Fibroblast of lung (primary cell): Measurements from ENCODE around the gene CERS6. TPM values are rescaled to one million over a fixed set of nuclear protein-coding genes. Genes with fewer than 3 reads are reported as not detected.
"Not testable (repeated sequence)": the region's sequence is repeated elsewhere in the genome, so short reads cannot be mapped to it uniquely, and the experiment has no call there.

Experiments used
- DNase-seq, 2 donors: peaks; one replicate each; pipeline versions ENCODE4 v3.0.0 to v3.0.0-alpha.2; 2010; ENCODE audit warnings: low read depth in 2 of 2
- H2AFZ ChIP-seq: 2 replicates; pipeline ENCODE4 v1.5.1; 2012; ENCODE audit warnings: low read length, control low read depth, inconsistent platforms
- H3K27ac ChIP-seq: 2 replicates; pipeline ENCODE4 v1.5.1; 2011; ENCODE audit warnings: low read length, control low read depth; ENCODE audit not compliant: insufficient read depth
- H3K27me3 ChIP-seq: 2 replicates; pipeline ENCODE4 v1.5.1; 2011; ENCODE audit warnings: mild to moderate bottlenecking, low read length; ENCODE audit not compliant: control insufficient read depth, insufficient read depth
- H3K36me3 ChIP-seq: 2 replicates; pipeline ENCODE4 v1.5.1; 2011; ENCODE audit warnings: low read length; ENCODE audit not compliant: control insufficient read depth, insufficient read depth
- H3K4me1 ChIP-seq: 2 replicates; pipeline ENCODE4 v1.5.1; 2011; ENCODE audit warnings: low read length; ENCODE audit not compliant: control insufficient read depth, insufficient read depth; ENCODE audit errors: extremely low read depth
- H3K4me2 ChIP-seq: 2 replicates; pipeline ENCODE4 v1.5.1; 2011; ENCODE audit warnings: low read length, control low read depth; ENCODE audit not compliant: insufficient read depth; ENCODE audit errors: extremely low read depth
- H3K4me3 ChIP-seq, 4 experiments: fragments of 200-600 bp in 1 of 4; sonication (generic) in 1 of 4; replicated peaks in 1 of 4; 2 replicates each; pipeline ENCODE4 v1.5.1; 2011 to 2016; ENCODE audit warnings: low read length in 4 of 4, low read depth in 3 of 4, mild to moderate bottlenecking in 3 of 4, control low read depth in 2 of 4, inconsistent platforms in 1 of 4, mixed read lengths in 1 of 4; ENCODE audit not compliant: insufficient read depth in 1 of 4; ENCODE audit errors: control extremely low read depth in 1 of 4
- H3K79me2 ChIP-seq: 2 replicates; pipeline ENCODE4 v1.5.1; 2012; ENCODE audit warnings: mild to moderate bottlenecking, low read length, inconsistent platforms; ENCODE audit not compliant: control insufficient read depth, insufficient read depth
- H3K9ac ChIP-seq: 2 replicates; pipeline ENCODE4 v1.5.1; 2011; ENCODE audit warnings: mild to moderate bottlenecking, low read length, control low read depth; ENCODE audit not compliant: insufficient read depth
- H3K9me3 ChIP-seq: 2 replicates; pipeline ENCODE4 v1.5.1; 2012; ENCODE audit warnings: low read depth, low read length; ENCODE audit not compliant: control insufficient read depth, insufficient read depth
- H4K20me1 ChIP-seq: 2 replicates; pipeline ENCODE4 v1.5.1; 2011; ENCODE audit warnings: low read length; ENCODE audit not compliant: control insufficient read depth, insufficient read depth; ENCODE audit errors: extremely low read depth
- CTCF ChIP-seq, 2 donors: IDR thresholded peaks in 1 of 2; conservative IDR thresholded peaks in 1 of 2; 1 replicate in 1 of 2; 2 replicates in 1 of 2; pipeline ENCODE4 v1.5.1; 2011 to 2012; ENCODE audit warnings: low read length in 2 of 2, control low read depth in 1 of 2, inconsistent platforms in 1 of 2, low read depth in 1 of 2, mild to moderate bottlenecking in 1 of 2
- EZH2 ChIP-seq: IDR thresholded peaks from 2 replicates; pipeline ENCODE4 v1.5.1; 2012; ENCODE audit warnings: low read length, control low read depth, mild to moderate bottlenecking; ENCODE audit errors: missing control alignments
- polyA plus RNA-seq, 2 donors: library from polyadenylated mRNA; depleted of rRNA in 1 of 2; stranded (reverse) in 1 of 2; unstranded in 1 of 2; fragments of >200 nt; gene quantifications; 2 replicates each; pipeline ENCODE4 v1.2.1, GENCODE V29; 2011 to 2012; ENCODE audit warnings: missing spikeins in 1 of 2
- total RNA-seq: library from RNA; depleted of rRNA; stranded (reverse); fragments of >200 nt; gene quantifications from 2 replicates; pipeline ENCODE4 v1.2.1, GENCODE V29; 2014

The CERS6 gene
- total and polyA plus RNA-seq, 2 donors (not counting 1 experiment from before 2014, with no cell fraction given) = 7.2 to 16.5 TPM

- Histone ChIP-seq H3K4me1 (no peaks in the 10 kb centered on the region), H3K27me3 (no peaks in the 10 kb centered on the region), H3K27ac (no peak overlapping the region), H3K4me2 (no peak overlapping the region), H2AFZ (no peak overlapping the region), H3K36me3 (no peaks in the 10 kb centered on the region), H3K9ac (no peak overlapping the region), H3K79me2 (no peaks in the 10 kb centered on the region), H3K4me3 (no peak overlapping the region), H4K20me1 (no peaks in the 10 kb centered on the region), H3K9me3 (no peaks in the 10 kb centered on the region)
- TF ChIP-seq EZH2 (no peak), CTCF (conservative IDR thresholded peaks at IDR 0.05 in 1 of 2, IDR thresholded peaks at IDR 0.05 in 1 of 2; ENCODE audit: low read depth in 1 of 2, low read length in 2 of 2) (no peak)
- DNase-seq = no peak
Observed at GRCh38 chr2:168765401-168765800, 309.3 kb downstream of the CERS6 start.

- H3K9ac ChIP-seq = no peak overlapping the region
- no peaks in the 10 kb centered on the region for H3K9me3 ChIP-seq
- no peak for TF ChIP-seq CTCF (conservative IDR thresholded peaks at IDR 0.05 in 1 of 2, IDR thresholded peaks at IDR 0.05 in 1 of 2; ENCODE audit: low read depth in 1 of 2, low read length in 2 of 2)
- TF ChIP-seq EZH2 = no peak
- DNase-seq = no peak
- no peak overlapping the region for H3K4me3 ChIP-seq
- H3K27ac ChIP-seq = no peak overlapping the region
- H3K79me2 ChIP-seq = no peaks in the 10 kb centered on the region
- H3K27me3 ChIP-seq = no peaks in the 10 kb centered on the region
- no peak overlapping the region for H3K4me2 ChIP-seq
- no peaks in the 10 kb centered on the region for H4K20me1 ChIP-seq
- H3K36me3 ChIP-seq = no peaks in the 10 kb centered on the region
- H2AFZ ChIP-seq = no peak overlapping the region
- no peaks in the 10 kb centered on the region for H3K4me1 ChIP-seq
Observed at GRCh38 chr2:168766600-168766999, 310.5 kb downstream of the CERS6 start.

- Histone ChIP-seq H3K9me3 (no peaks in the 10 kb centered on the region), H3K4me3 (no peak overlapping the region), H3K27ac (no peak overlapping the region), H4K20me1 (no peaks in the 10 kb centered on the region), H3K4me2 (no peak overlapping the region), H2AFZ (no peak overlapping the region), H3K79me2 (no peaks in the 10 kb centered on the region), H3K9ac (no peak overlapping the region), H3K36me3 (no peaks in the 10 kb centered on the region), H3K4me1 (no peaks in the 10 kb centered on the region), H3K27me3 (no peaks in the 10 kb centered on the region)
- peak in 1 of 2 donors; percentile 18 for DNase-seq
- TF ChIP-seq EZH2 (no peak), CTCF (conservative IDR thresholded peaks at IDR 0.05 in 1 of 2, IDR thresholded peaks at IDR 0.05 in 1 of 2; ENCODE audit: low read depth in 1 of 2, low read length in 2 of 2) (no peak)
Observed at GRCh38 chr2:168767258-168767657, 311.2 kb downstream of the CERS6 start.

- DNase-seq, H4K20me1 ChIP-seq, H3K27me3 ChIP-seq, H3K4me2 ChIP-seq, H3K27ac ChIP-seq, H3K4me1 ChIP-seq, H3K36me3 ChIP-seq, H3K9ac ChIP-seq, H3K4me3 ChIP-seq, H3K9me3 ChIP-seq, H2AFZ ChIP-seq, H3K79me2 ChIP-seq: not testable (repeated sequence)
Observed at GRCh38 chr2:168768357-168768756, 312.3 kb downstream of the CERS6 start.
